HUES64 (cell line): ENCODE data around the gene IKZF4.

Experiments
- H3K27ac ChIP-seq: 2 replicates; pipeline ENCODE4 v1.7.0; 2013; ENCODE audit warnings: low read depth, low read length, inconsistent platforms
- H3K27me3 ChIP-seq: 2 replicates; pipeline ENCODE4 v1.6.1; 2013; ENCODE audit warnings: mild to moderate bottlenecking, low read length; ENCODE audit not compliant: insufficient read depth
- H3K36me3 ChIP-seq: 2 replicates; pipeline ENCODE4 v1.6.1; 2013; ENCODE audit warnings: mild to moderate bottlenecking, low read length; ENCODE audit not compliant: insufficient read depth
- H3K4me1 ChIP-seq: 2 replicates; pipeline ENCODE4 v1.6.1; 2013; ENCODE audit warnings: mild to moderate bottlenecking, low read length, moderate library complexity; ENCODE audit not compliant: insufficient read depth
- H3K4me3 ChIP-seq: 2 replicates; pipeline ENCODE4 v1.5.1; 2013; ENCODE audit warnings: mild to moderate bottlenecking, low read length, moderate library complexity
- H3K9ac ChIP-seq: 2 replicates; pipeline ENCODE4 v1.6.1; 2013; ENCODE audit warnings: mild to moderate bottlenecking, low read depth, low read length
- H3K9me3 ChIP-seq: 2 replicates; pipeline ENCODE4 v1.6.1; 2013; ENCODE audit warnings: low read depth, low read length; ENCODE audit not compliant: insufficient read depth
- WGBS: fragments of 150-250, 120-280 bp; methylation state at CpG from one replicate; pipeline ENCODE4 v1.1.7; 2013; ENCODE audit warnings: missing lambda C conversion rate; 5-methylcytosine and 5-hydroxymethylcytosine counted together

Gene IKZF4

GRCh38 chr12:56084958-56085543, 64.2 kb downstream of the IKZF4 start:
- Histone ChIP-seq H3K4me3 (no peak overlapping the region), H3K27ac (no peak overlapping the region), H3K36me3 (peaks cover 51% of the 10 kb centered on the region), H3K9me3 (no peaks in the 10 kb centered on the region), H3K27me3 (no peaks in the 10 kb centered on the region; the same call in 1 of the 2 replicates), H3K4me1 (peaks cover 14% of the 10 kb centered on the region; the same call in 1 of the 2 replicates), H3K9ac (no peak overlapping the region)
- WGBS = 94% methylated on average over 15 of the region's 15 CpGs

GRCh38 chr12:56086096-56086495, 65.3 kb downstream of the IKZF4 start:
- no peak overlapping the region for H3K9ac ChIP-seq
- peaks cover 58% of the 10 kb centered on the region for H3K36me3 ChIP-seq
- no peak overlapping the region for H3K27ac ChIP-seq
- no peak overlapping the region for H3K4me3 ChIP-seq
- no peaks in the 10 kb centered on the region for H3K27me3 ChIP-seq
- no peaks in the 10 kb centered on the region for H3K9me3 ChIP-seq
- WGBS = no CpG with 5 or more reads among the region's 3 CpGs
- peaks cover 12% of the 10 kb centered on the region; the same call in 1 of the 2 replicates for H3K4me1 ChIP-seq

GRCh38 chr12:56086608-56087007, 65.8 kb downstream of the IKZF4 start:
- H3K27ac ChIP-seq = no peak overlapping the region
- no peaks in the 10 kb centered on the region for H3K9me3 ChIP-seq
- WGBS = 81% methylated on average over 6 of the region's 6 CpGs
- no peak overlapping the region for H3K4me3 ChIP-seq
- peaks cover 7% of the 10 kb centered on the region; the same call in 1 of the 2 replicates for H3K4me1 ChIP-seq
- no peaks in the 10 kb centered on the region for H3K27me3 ChIP-seq
- peaks cover 61% of the 10 kb centered on the region for H3K36me3 ChIP-seq
- H3K9ac ChIP-seq = no peak overlapping the region

- H3K27ac ChIP-seq = no peak overlapping the region
- H3K4me3 ChIP-seq = no peak overlapping the region
- H3K4me1 ChIP-seq = 0 out of 2 replicates have a peak, but pooled peaks cover 2% of the 10 kb centered on the region
- no peaks in the 10 kb centered on the region for H3K9me3 ChIP-seq
- H3K36me3 ChIP-seq = peaks cover 63% of the 10 kb centered on the region
- no peak overlapping the region for H3K9ac ChIP-seq
- 90% methylated on average over 6 of the region's 6 CpGs for WGBS
- no peaks in the 10 kb centered on the region for H3K27me3 ChIP-seq
Observed at GRCh38 chr12:56087220-56087619, 66.4 kb downstream of the IKZF4 start.
